HG03558 (cell line): ENCODE measurements around the gene JPH2.
"Not testable (repeated sequence)": the region's sequence is repeated elsewhere in the genome, so short reads cannot be mapped to it uniquely, and the experiment has no call there.

ENCODE experiments used
- ATAC-seq: cut with Tn5 transposase; IDR thresholded peaks from one replicate; pipeline ENCODE4 v1.9.1; 2021; ENCODE audit warnings: moderate number of reproducible peaks; ENCODE audit not compliant: unreplicated experiment; ENCODE audit errors: extremely low read depth

JPH2 gene

GRCh38 chr20:44212792-44213191, 25.8 kb upstream of the JPH2 start:
- no peak for ATAC-seq

- ATAC-seq = no peak
Observed at GRCh38 chr20:44211177-44212039, 24.4 kb upstream of the JPH2 start.

GRCh38 chr20:44210406-44211176, 23.6 kb upstream of the JPH2 start, which contains the start of gene OSER1:
Gene OSER1, minus strand, starts transcription at chr20:44210771. Its CDS starts 3,814 bp downstream, at chr20:44206957.
- ATAC-seq = peak; percentile 52

- no peak for ATAC-seq
Observed at GRCh38 chr20:44209686-44210405, 22.9 kb upstream of the JPH2 start.

- no peak for ATAC-seq
Observed at GRCh38 chr20:44208770-44209169, 21.8 kb upstream of the JPH2 start.

GRCh38 chr20:44208165-44208564, 21.2 kb upstream of the JPH2 start:
- ATAC-seq = no peak

- no peak for ATAC-seq
Observed at GRCh38 chr20:44207126-44207723, 20.2 kb upstream of the JPH2 start.

- no peak for ATAC-seq
Observed at GRCh38 chr20:44206132-44206531, 19.1 kb upstream of the JPH2 start.

GRCh38 chr20:44204832-44205215, 17.8 kb upstream of the JPH2 start:
- no peak for ATAC-seq

GRCh38 chr20:44204156-44204831, 17.3 kb upstream of the JPH2 start:
- no peak for ATAC-seq

- ATAC-seq = no peak
Observed at GRCh38 chr20:44203161-44203560, 16.2 kb upstream of the JPH2 start.

- ATAC-seq = no peak
Observed at GRCh38 chr20:44200983-44201382, 14.0 kb upstream of the JPH2 start.

- ATAC-seq = no peak
Observed at GRCh38 chr20:44200371-44200770, 13.4 kb upstream of the JPH2 start.

GRCh38 chr20:44199877-44200276, 12.9 kb upstream of the JPH2 start:
- ATAC-seq = no peak

- ATAC-seq = no peak
Observed at GRCh38 chr20:44198872-44199271, 11.9 kb upstream of the JPH2 start.

- no peak for ATAC-seq
Observed at GRCh38 chr20:44196271-44196670, 9.3 kb upstream of the JPH2 start.

GRCh38 chr20:44195605-44196004, 8.6 kb upstream of the JPH2 start:
- no peak for ATAC-seq

- no peak for ATAC-seq
Observed at GRCh38 chr20:44193801-44194200, 6.8 kb upstream of the JPH2 start.

- not testable (repeated sequence) for ATAC-seq
Observed at GRCh38 chr20:44191640-44192039, 4.7 kb upstream of the JPH2 start.
